ENCODE results near the gene ARL3. TPM values are rescaled to one million over a fixed set of nuclear protein-coding genes. Genes with fewer than 3 reads are reported as not detected.

Gene ARL3
- total and polyA plus RNA-seq, 2 experiments from 2014 or later: 8.5 to 22.6 TPM

DNA sequence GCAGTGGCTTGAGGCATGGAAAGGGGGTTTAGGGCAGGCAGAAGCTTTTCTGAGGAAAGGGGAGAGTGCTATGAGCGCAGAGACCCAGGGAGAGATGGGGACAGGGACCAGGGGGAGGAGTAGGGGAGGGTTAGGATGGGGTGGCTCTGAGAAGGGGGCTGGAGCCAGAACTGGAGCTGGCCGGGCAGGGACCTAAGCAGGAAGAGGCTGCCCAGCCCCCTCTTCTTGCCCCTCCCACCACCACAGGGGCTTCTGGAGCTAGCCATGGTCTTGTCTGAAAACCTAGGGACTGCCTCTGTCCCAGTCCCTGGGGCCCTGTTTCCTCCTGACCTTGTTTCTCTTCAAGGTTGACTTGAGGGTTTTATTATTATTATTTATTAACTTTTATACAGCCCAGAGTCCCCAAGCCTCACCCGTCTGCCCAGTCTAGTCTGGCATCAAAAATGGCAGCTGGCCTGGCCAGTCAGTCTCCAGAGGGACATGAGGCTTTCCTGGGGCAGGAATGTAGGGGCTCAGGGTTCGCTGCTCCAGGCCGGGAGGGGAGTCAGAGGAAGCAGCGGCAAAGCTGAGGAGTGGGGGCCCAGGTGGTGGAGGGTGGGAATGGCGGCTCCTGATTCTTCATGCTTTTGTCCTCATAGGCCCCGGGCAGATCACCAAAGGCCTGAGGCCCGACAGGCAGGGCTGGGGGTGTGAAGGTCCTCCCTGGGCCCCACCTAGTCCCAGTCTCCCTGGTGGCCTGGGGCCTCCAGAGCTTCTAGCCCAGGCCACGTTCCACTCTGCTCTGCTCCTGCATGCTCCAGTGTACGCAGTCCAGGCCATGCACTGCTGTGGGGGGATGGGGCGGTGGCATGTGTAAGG lies 64.2 kb downstream of the ARL3 start:
- Histone ChIP-seq H3K4me1 (ENCODE audit: insufficient read depth) (peaks cover 36% of the 10 kb centered on the region), H2AFZ (no peak overlapping the region)
- H3K9me3 Mint-ChIP-seq: no peaks in the 10 kb centered on the region

More for the DNA sequence above, 64.2 kb downstream of the ARL3 start:
- Mint-ChIP-seq H3K36me3 (ENCODE audit: low read depth) (peaks cover 7% of the 10 kb centered on the region; the same call in 2 of the 3 replicates), H3K4me3 (peak overlapping the region; percentile 19; the same call in 2 of the 3 replicates), H3K4me1 (peaks cover 62% of the 10 kb centered on the region), H3K27me3 (ENCODE audit: insufficient read depth, low read depth, poor library complexity) (peaks cover 30% of the 10 kb centered on the region), H3K27ac (peak overlapping the region; percentile 72; the same call in 1 of the 2 replicates)
- Histone ChIP-seq H3K9me2 (ENCODE audit: insufficient read depth) (no peaks in the 10 kb centered on the region), H4K20me1 (replicated peaks; ENCODE audit: insufficient read depth) (peaks cover 13% of the 10 kb centered on the region; the same call in 1 of the 2 replicates), H3K79me2 (replicated peaks; ENCODE audit: insufficient read depth) (peaks cover 78% of the 10 kb centered on the region), H3K4me3 (peak overlapping the region; percentile 34; the same call in 1 of the 2 replicates), H3F3A (replicated peaks; ENCODE audit: low read depth) (0 out of 2 replicates have a peak, but pooled peaks cover 4% of the 10 kb centered on the region), H3K27ac (ENCODE audit: low read depth) (peak overlapping the region; percentile 77), H3K4me2 (peak overlapping the region; percentile 72), H3K36me3 (ENCODE audit: insufficient read depth) (no peaks in the 10 kb centered on the region), H3K27me3 (ENCODE audit: insufficient read depth) (no peaks in the 10 kb centered on the region)
- TF ChIP-seq REST (IDR thresholded peaks at IDR 0.05; ENCODE audit: unreplicated experiment) (no peak), NANOG (IDR thresholded peaks at IDR 0.05; ENCODE audit: borderline replicate concordance) (no peak), JUNB (IDR thresholded peaks at IDR 0.05; ENCODE audit: unreplicated experiment) (no peak), ZNF331 (CRISPR knock-in tag; IDR thresholded peaks at IDR 0.05; ENCODE audit: low read depth) (no peak), CREB1 (CRISPR knock-in tag; IDR thresholded peaks at IDR 0.05; ENCODE audit: low read depth) (no peak)
- DNase-seq (ENCODE audit: low spot score) (peak; percentile 57), ATAC-seq (peak; percentile 19)
